GM19324 (cell line): ENCODE measurements around the gene DNAJC13.

Source experiments
- ATAC-seq: cut with Tn5 transposase; IDR thresholded peaks from one replicate; pipeline ENCODE4 v1.9.1; 2021; ENCODE audit warnings: mild to moderate bottlenecking, moderate library complexity; ENCODE audit not compliant: unreplicated experiment, low FRiP score

The DNAJC13 gene

DNA sequence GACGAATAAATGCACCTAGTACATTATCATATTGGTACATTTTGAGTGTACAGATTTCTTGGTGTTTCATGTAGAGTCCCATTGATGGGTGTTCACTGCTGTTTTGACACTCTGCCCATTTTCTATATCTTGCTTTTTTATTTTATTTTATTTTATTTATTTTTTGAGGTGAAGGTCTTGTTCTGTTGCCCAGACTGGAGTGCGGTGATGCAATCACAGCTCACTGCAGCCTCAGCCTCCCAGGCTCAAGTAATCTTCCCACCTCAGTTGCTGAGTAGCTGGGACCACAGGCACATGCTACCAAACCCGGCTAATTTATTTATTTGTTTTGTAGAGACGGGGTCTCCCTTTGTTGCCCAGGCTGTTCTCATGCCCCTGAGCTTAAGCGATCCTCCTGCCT, 44.2 kb downstream of the DNAJC13 start:
- ATAC-seq = no peak

DNA sequence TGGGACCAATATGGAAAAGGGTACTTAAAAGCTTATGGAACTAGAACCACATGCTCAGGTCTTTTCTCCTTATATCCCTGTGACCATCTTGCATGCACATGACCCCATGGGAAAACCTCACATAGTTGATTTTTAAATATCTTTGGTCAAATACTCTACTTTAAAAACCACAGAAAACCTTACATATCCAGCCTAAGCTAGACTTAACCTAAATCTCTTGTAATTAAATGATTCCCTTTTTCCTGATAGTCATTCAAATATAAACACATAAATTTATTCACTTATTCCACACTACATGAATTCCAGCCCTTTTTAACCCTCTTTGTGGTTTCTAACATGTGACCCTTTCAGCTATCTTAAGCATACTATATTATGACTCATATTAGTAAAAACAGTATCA, 46.8 kb downstream of the DNAJC13 start:
- ATAC-seq = no peak

DNA sequence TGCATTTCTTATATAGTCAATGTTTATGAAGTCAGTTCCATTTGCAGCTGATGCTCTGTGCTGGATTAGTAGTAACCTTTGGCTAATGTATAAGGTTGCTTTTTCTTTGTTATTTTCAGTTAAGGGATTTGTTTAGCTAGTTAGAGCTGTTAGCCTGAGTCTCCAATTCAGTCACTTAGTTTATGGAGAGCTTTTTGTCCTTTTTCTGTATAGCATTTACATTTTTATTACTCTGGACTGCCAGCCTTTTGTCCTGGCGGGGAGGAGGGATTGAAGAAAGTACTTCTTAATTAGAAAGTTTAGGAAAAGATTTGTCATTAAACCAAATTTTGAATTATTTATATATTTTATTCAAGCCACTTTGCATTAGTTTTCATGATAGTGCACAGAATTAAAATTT, 52.0 kb downstream of the DNAJC13 start:
- no peak for ATAC-seq

GRCh38 chr3:132486099-132486498, 68.8 kb downstream of the DNAJC13 start:
- no peak for ATAC-seq

GRCh38 chr3:132488151-132488550, 70.8 kb downstream of the DNAJC13 start:
- no peak for ATAC-seq

DNA sequence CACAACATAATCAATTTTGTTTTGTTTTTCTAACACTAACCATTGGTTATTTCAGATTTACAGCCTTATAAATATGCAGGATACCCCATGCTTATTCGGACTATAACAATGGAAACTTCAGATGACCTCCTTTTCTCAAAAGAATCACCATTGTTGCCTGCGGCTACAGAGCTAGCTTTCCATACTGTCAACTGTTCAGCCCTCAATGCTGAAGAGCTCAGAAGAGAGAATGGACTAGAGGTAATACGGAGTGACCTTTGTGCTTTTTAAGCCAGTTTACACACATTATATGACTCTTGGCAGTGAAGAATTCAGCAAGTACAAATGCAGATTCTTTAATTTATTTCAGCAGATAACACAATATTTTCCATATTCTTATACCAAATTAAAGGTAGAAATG, 81.8 kb downstream of the DNAJC13 start:
- ATAC-seq = no peak

DNA sequence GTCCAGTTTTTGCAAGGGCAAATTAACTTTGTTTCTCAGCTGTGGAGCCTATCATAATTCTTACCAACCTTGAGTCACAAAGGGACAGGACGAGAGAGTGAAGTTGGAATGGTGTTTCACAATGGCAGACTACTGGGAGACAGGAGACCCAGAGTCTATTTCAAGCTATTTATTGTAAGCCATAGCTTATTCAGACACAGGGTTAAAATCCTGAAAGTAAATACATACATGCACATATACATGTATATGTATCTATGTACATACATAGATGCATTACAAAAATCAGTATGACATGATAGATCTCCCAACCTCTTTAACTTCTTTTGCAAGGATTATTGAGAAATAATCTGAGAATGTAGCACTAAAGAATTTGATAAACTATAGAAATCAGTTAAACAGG, 86.3 kb downstream of the DNAJC13 start:
- ATAC-seq = no peak

DNA sequence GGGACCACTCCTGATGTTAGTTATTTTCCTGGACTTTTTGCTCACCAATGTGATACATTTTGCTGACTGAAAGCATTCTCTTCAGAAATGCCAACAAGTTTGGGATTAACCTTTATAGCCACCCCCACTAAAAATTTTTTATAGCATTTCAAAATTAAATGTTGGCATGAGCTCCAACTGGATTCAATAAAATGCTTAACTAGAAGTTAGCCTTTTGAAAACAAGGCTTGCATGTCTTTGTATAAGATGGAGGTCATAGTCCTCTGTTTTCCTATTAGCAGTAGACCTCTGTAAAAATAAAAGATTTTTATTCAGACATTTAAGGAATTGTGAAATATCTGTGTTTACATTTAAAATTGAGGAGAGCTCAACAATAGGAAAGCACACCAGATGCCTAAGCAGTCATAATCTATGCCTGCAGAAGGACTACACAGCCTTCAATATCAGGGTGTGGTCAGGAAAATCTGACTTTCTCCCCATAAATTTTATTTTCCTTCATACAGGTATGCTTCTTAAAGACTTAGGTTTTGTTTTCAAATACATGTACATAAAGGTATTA, 87.2 kb downstream of the DNAJC13 start:
- no peak for ATAC-seq

DNA sequence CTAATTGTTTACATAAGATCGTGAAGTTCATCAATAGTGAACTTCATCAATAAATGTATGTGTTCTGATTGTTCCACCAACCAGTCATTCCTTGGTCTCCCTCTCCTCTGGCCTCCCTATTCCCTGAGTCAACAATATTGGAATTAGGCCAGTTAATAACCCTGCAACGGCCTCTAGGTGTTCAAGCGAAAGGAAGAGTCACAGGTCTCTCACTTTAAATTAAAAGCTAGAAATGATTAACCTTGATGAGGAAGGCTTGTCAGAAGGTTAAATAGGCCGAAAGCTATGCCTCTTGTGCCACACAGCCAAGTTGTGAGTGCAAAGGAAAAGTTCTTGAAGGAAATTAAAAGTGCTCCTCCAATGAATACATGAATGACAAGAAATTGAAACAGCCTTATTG, 90.4 kb downstream of the DNAJC13 start:
- ATAC-seq = no peak

- no peak for ATAC-seq
Measured at GRCh38 chr3:132509096-132509495, 91.8 kb downstream of the DNAJC13 start.

DNA sequence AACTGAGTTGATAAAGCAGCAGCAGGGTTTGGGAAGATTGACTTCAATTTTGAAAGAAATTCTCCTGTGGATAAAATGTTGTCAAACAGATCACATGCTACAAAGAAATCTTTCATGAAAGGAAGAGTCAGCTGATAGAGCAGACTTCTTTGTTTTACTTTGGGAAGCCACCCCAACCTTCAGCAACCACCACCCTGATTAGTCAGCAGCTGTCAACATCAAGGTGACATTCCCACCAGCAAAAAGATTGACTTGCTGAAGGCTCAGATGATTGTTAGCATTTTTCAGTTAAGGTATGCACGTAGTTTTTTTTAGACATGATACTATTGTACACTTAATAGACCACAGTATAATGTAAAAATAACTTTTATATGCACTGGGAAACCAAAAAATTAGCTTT, 92.2 kb downstream of the DNAJC13 start:
- ATAC-seq = no peak

- no peak for ATAC-seq
Measured at GRCh38 chr3:132513057-132513456, 95.8 kb downstream of the DNAJC13 start.

- ATAC-seq = no peak
Measured at GRCh38 chr3:132517311-132517710, 100.0 kb downstream of the DNAJC13 start.

GRCh38 chr3:132519914-132520313, 102.6 kb downstream of the DNAJC13 start:
- ATAC-seq = no peak

- ATAC-seq = no peak
Measured at GRCh38 chr3:132521901-132522300, 104.6 kb downstream of the DNAJC13 start.

- ATAC-seq = peak; percentile 79
Measured at GRCh38 chr3:132522353-132522752, 105.1 kb downstream of the DNAJC13 start.

DNA sequence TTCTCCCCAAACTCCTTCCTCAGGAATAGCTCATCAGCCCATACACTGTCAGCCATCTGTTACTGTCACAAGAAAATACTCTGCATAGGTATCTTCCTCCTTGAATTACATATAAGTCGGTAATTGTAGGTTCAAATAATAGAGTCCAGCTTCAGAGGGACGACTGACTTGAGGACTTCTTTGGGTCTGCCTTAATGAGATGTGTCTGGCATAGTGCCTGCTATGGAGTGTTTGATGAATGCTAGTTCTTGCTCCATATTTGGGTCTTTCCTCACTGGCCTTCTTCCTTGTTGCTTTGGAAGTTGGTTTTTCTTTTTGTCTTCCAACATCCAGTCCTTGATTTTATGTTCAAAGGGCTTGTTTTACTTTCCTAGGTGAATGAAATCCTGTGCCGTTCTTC, 113.3 kb downstream of the DNAJC13 start:
- no peak for ATAC-seq

DNA sequence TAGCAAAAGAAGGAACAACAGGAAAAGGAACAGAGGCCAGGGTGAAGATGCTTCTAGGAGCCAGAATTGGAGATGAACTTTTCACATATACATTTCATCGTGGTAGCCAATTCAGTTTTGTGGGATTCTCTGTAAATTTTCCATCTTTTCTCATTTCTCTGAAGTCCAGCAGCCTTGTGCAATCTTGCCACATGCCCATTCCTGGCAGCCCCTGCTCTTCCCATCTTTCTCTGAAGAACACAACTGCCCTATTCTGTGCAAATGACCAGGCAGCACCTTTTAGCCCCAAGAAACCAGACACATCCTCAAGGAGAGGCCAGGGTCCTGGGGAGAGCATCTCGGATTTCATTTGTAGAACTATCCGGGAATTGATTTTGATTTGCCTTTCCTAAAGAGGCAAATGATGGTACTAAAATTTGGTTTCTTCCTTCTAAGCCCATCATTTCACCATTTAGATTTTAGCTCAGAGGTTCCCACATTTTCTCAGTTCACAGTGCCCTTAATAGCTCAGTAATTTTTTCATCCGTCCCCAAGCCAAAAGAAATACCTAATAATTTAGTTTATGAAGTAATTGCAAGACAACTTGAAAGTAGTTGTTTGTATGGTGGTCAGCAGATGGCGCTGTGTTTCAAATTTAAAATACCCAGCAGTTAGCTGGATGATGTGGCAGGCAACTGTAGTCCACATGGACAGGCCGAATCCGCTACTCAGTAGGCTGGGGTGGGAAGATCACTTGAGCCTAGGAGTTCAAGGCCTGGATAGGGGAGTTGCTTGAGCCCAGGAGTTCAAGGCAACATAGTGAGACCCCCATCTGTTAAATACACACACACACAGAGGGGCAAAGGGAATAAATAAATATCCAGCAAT, 118.5 kb downstream of the DNAJC13 start:
- no peak for ATAC-seq

- no peak for ATAC-seq
Measured at GRCh38 chr3:132536442-132537153, 119.3 kb downstream of the DNAJC13 start.

DNA sequence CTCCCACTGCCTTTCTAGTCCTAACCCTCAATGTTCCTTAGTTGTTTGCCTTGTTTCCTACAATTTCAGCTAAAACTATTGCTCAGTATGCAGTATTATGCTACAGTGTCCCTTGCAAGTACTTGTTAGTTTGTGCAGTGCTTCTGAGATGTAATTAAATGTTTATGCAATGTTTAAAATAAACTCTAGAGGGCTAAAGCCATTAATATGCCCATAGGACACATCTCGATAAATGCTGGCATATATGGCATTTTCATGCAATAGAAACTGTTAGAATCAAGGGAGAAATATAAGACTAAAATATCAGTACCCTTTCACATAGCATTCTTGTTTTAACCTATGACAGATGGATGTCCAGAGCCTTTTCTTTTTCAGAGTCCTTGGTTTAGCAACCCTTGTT, 120.0 kb downstream of the DNAJC13 start:
- no peak for ATAC-seq

DNA sequence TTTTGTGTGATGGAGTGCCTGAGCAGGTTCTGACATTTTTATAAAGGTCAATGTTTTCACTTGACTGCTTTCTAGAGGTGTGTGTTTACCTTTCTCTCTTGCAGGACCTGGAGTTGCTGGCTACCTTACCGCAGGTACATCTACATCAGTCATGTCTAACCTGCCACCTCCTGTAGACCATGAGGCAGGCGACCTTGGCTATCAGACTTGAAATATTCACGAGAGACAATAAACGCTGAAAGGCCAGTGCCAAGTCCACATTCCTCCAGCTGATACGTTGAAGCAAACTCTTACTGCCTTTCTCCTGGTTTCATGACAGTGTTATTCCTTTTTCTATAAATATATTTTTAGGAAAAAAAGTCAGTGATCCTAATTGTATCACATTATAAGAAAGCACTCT, 120.8 kb downstream of the DNAJC13 start:
- no peak for ATAC-seq

DNA sequence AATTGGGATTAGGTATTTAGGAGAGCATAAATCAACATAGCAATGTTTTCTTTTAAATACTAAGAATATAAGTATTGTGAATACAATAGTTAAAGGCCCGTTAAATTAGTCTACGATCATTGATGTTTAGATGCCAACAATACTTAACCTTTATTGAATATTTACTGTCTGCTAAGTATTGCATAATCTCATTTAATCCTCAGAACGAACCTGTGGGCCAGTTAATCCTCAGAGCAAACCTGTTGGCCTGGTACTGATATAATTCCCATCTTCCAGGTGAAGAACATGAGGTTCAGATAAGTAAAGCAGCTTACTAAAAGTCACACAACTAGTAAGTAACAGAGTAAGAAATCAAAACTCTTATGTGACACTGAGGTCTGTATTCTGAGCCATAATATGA, 122.4 kb downstream of the DNAJC13 start:
- ATAC-seq = no peak
